Measurements from ENCODE around the gene CLK1. TPM values are rescaled to one million over a fixed set of nuclear protein-coding genes. Genes with fewer than 3 reads are reported as not detected.

The CLK1 gene
- total and polyA plus RNA-seq, 2 of the 8 experiments (the other 6 are each of a cell fraction or from before 2014, with no cell fraction given), result 22.3 to 35.2 TPM

GRCh38 chr2:200809506-200810251 lies 54.8 kb downstream of the CLK1 start:
- Histone ChIP-seq H3K23me2 (ENCODE audit: low read depth, low read length) (peaks cover 9% of the 10 kb centered on the region), H2BK120ac (replicated peaks; ENCODE audit: low read depth, low read length) (no peak overlapping the region), H3K4me3 (ENCODE audit: extremely low read depth in 1 of 4, insufficient read depth in 2 of 4, low read depth in 3 of 4, low read length in 4 of 4) (no peak overlapping the region), H2AK5ac (ENCODE audit: low read depth, low read length) (no peak overlapping the region), H3K79me1 (ENCODE audit: low read depth, low read length) (no peaks in the 10 kb centered on the region), H3K56ac (replicated peaks; ENCODE audit: insufficient read length, low read depth, low read length) (no peak overlapping the region), H2BK12ac (ENCODE audit: low read depth, low read length) (no peak overlapping the region), H2BK5ac (ENCODE audit: low read depth, low read length) (no peak overlapping the region), H4K8ac (ENCODE audit: extremely low read depth, insufficient read depth, low read length) (no peak overlapping the region), H2BK15ac (ENCODE audit: low read length) (no peak overlapping the region), H3K4me2 (ENCODE audit: insufficient read depth in 1 of 2, low read depth in 2 of 2, low read length in 2 of 2) (no peak overlapping the region; a peak in 1 of 4 replicates), H4K91ac (replicated peaks; ENCODE audit: insufficient read length, low read length) (no peak overlapping the region), H3K23ac (ENCODE audit: insufficient read length) (no peak overlapping the region), H3K4me1 (replicated peaks in 1 of 4; ENCODE audit: control insufficient read depth in 3 of 4, insufficient read depth in 4 of 4, low read length in 3 of 4) (peaks cover 2 to 9% (median 5%) of the 10 kb centered on the region in 4 experiments; a peak in 6 of 7 replicates), H4K5ac (ENCODE audit: insufficient read length, low read depth, low read length) (no peak overlapping the region), H3K14ac (ENCODE audit: insufficient read length) (no peak overlapping the region), H3K36me3 (ENCODE audit: control insufficient read depth in 2 of 4, insufficient read depth in 4 of 4, low read length in 3 of 4) (peaks cover 8 to 15% (median 11%) of the 10 kb centered on the region in 4 experiments), H3K27me3 (replicated peaks in 1 of 4; ENCODE audit: control insufficient read depth in 3 of 4, extremely low read depth in 1 of 4, insufficient read depth in 3 of 4, low read length in 3 of 4) (no peaks in the 10 kb centered on the region), H3K18ac (ENCODE audit: extremely low read depth, low read length) (no peak overlapping the region), H3K4ac (replicated peaks; ENCODE audit: insufficient read length, low read depth, low read length) (no peak overlapping the region), H3K79me2 (ENCODE audit: control insufficient read depth in 1 of 2, insufficient read depth in 2 of 2, low read length in 2 of 2) (peaks cover 17 to 29% of the 10 kb centered on the region in 2 experiments), H2AFZ (ENCODE audit: low read length) (no peak overlapping the region), H3K27ac (ENCODE audit: low read depth, low read length) (no peak overlapping the region), H3K9me3 (ENCODE audit: insufficient read depth in 2 of 2, low read depth in 1 of 2, low read length in 1 of 2) (no peaks in the 10 kb centered on the region), H3K9ac (replicated peaks in 1 of 4; ENCODE audit: extremely low read depth in 1 of 4, low read depth in 3 of 4, low read length in 3 of 4) (no peak overlapping the region), H4K20me1 (replicated peaks in 1 of 2; ENCODE audit: control insufficient read depth in 1 of 2, insufficient read depth in 2 of 2, low read length in 2 of 2) (peaks cover 8 to 15% of the 10 kb centered on the region in 2 experiments), H2BK20ac (ENCODE audit: low read length) (no peak overlapping the region)
- FAIRE-seq, result no peak
- ChIA-PET CTCF (ENCODE audit: partially characterized antibody) (interaction anchor here (1.5 kb wide), 1 partner anchor 96 kb away, joined by 3 read pairs; no protein-coding TSS in a partner anchor), POLR2A (ENCODE audit: partially characterized antibody) (interaction anchor here (1.3 to 1.5 kb wide), 2 partner anchors 10 to 96 kb away, joined by 3 to 4 read pairs; no protein-coding TSS in a partner anchor)
- DNase-seq (ENCODE audit: low read depth in 1 of 2, low spot score in 2 of 2), result no peak
- WGBS, 2 experiments (ENCODE audit: extremely low coverage in 1 of 2, insufficient coverage in 1 of 2, insufficient read length in 1 of 2, insufficient replicate concordance in 2 of 2, low coverage in 1 of 2, low lambda C conversion rate in 2 of 2, missing lambda C conversion rate in 1 of 2), result 88% methylated on average over 7 of the region's 7 CpGs; no CpG with 5 or more reads in 1 of the 2 experiments
- TF ChIP-seq JUND (IDR thresholded peaks at IDR 0.05; ENCODE audit: low read length) (no peak), FOSL1 (IDR thresholded peaks at IDR 0.05; ENCODE audit: insufficient read depth, low read depth, low read length) (no peak), EZH2 (IDR thresholded peaks at IDR 0.05; ENCODE audit: low read depth, low read length, severe bottlenecking) (no peak), YY1 (IDR thresholded peaks at IDR 0.05; ENCODE audit: low read depth, low read length) (no peak), CBX5 (IDR thresholded peaks at IDR 0.05; ENCODE audit: low read depth, low read length) (no peak), USF2 (IDR thresholded peaks at IDR 0.05; ENCODE audit: low read length) (no peak), SIX5 (IDR thresholded peaks at IDR 0.05; ENCODE audit: low read depth, low read length) (no peak), SAP30 (IDR thresholded peaks at IDR 0.05; ENCODE audit: insufficient read depth, insufficient replicate concordance, low read length) (no peak), CTBP2 (IDR thresholded peaks at IDR 0.05; ENCODE audit: borderline replicate concordance, insufficient read depth, insufficient read length, low read length) (no peak), MAFK (IDR thresholded peaks at IDR 0.05; ENCODE audit: low read depth, low read length) (no peak), CREB1 (IDR thresholded peaks at IDR 0.05) (no peak), BRCA1 (IDR thresholded peaks at IDR 0.05; ENCODE audit: low read depth, low read length) (no peak)

Data from H1 (cell line).